Prostate gland (tissue), 2 donors: Measurements from ENCODE around the gene FBXO9. TPM values are rescaled to one million over a fixed set of nuclear protein-coding genes. Genes with fewer than 3 reads are reported as not detected.
"Not testable (repeated sequence)": the region's sequence is repeated elsewhere in the genome, so short reads cannot be mapped to it uniquely, and the experiment has no call there.

Experiments
- DNase-seq: peaks from one replicate; pipeline ENCODE4 v3.0.0-alpha.2; 2019; ENCODE audit warnings: low spot score
- H3K27ac ChIP-seq, 2 donors: fragments of 200-600 bp; sonication (generic); 2 replicates each; pipeline ENCODE4 v1.5.1; 2017 to 2019
- H3K27me3 ChIP-seq: fragments of 200-600 bp; sonication (generic); replicated peaks from 2 replicates; pipeline ENCODE4 v1.5.1; 2019; ENCODE audit not compliant: insufficient read depth
- H3K36me3 ChIP-seq, 2 donors: fragments of 200-600 bp; sonication (generic); 1 replicate in 1 of 2; 2 replicates in 1 of 2; pipeline versions ENCODE4 v1.5.1 to v1.8.1; 2017 to 2019
- H3K4me1 ChIP-seq: fragments of 200-600 bp; sonication (generic); replicated peaks from 2 replicates; pipeline ENCODE4 v1.5.1; 2019
- H3K4me3 ChIP-seq, 2 donors: fragments of 200-600 bp; sonication (generic); 2 replicates each; pipeline ENCODE4 v1.5.1; 2017 to 2019
- H3K9me3 ChIP-seq: fragments of 200-600 bp; sonication (generic); 2 replicates; pipeline ENCODE4 v1.5.1; 2017
- CTCF ChIP-seq, 4 experiments: fragments of 200-600 bp in 2 of 4; fragments of 450-650 bp in 2 of 4; sonication (generic) in 2 of 4; IDR thresholded peaks; 1 replicate in 3 of 4; 2 replicates in 1 of 4; pipeline ENCODE4 v1.5.1; 2016 to 2019; ENCODE audit warnings: antibody characterized with exemption in 4 of 4, mild to moderate bottlenecking in 2 of 4, moderate library complexity in 2 of 4
- POLR2A ChIP-seq: fragments of 450-650 bp; IDR thresholded peaks from one replicate; pipeline ENCODE4 v1.6.1; 2016; ENCODE audit warnings: antibody characterized with exemption, mild to moderate bottlenecking
- POLR2AphosphoS5 ChIP-seq: sonication (generic); formaldehyde crosslinking; IDR thresholded peaks from one replicate; pipeline ENCODE4 v1.6.1; 2017; ENCODE audit warnings: antibody characterized with exemption
- WGBS: methylation state at CpG from one replicate; pipeline ENCODE4 v1.1.5; 2018; 5-methylcytosine and 5-hydroxymethylcytosine counted together
- intact Hi-C: fragments of 100-400 bp; cut with DNase I; formaldehyde crosslinking; loops from one replicate; pipeline ENCODE4 v1.14.2; 2022
- total RNA-seq, 2 donors: library from RNA; depleted of rRNA; stranded (reverse); fragments of >200 nt; gene quantifications; one replicate each; pipeline ENCODE4 v1.1.0, GENCODE V29; 2016

Gene FBXO9
- total RNA-seq, 2 donors from 2014 or later = 55.6 to 89.2 TPM

GRCh38 chr6:53059648-53060589 lies 5.3 kb upstream of the FBXO9 start:
- Histone ChIP-seq H3K4me3 (peak overlapping the region; percentile 82 to 88), H3K27ac (peak overlapping the region; percentile 95 to 97), H3K27me3 (no peaks in the 10 kb centered on the region), H3K9me3 (no peaks in the 10 kb centered on the region), H3K36me3 (no peaks in the 10 kb centered on the region), H3K4me1 (peaks cover 5% of the 10 kb centered on the region)
- no peak for TF ChIP-seq CTCF (IDR thresholded peaks at IDR 0.05)
- no peak for TF ChIP-seq POLR2A
- TF ChIP-seq POLR2AphosphoS5 = no peak
- intact Hi-C loops = no loop called here
- WGBS = 41% methylated on average over 3 of the region's 3 CpGs
- no peak for DNase-seq

- DNase-seq = no peak
- WGBS = 20% methylated on average over 5 of the region's 5 CpGs
- no peaks in the 10 kb centered on the region for H3K36me3 ChIP-seq
- H3K27ac ChIP-seq = peak overlapping the region; percentile 95 to 97
- intact Hi-C loops = no loop called here
- peaks cover 5% of the 10 kb centered on the region for H3K4me1 ChIP-seq
- TF ChIP-seq POLR2AphosphoS5 (no peak), CTCF (IDR thresholded peaks at IDR 0.05) (no peak), POLR2A (no peak)
- H3K27me3 ChIP-seq = no peaks in the 10 kb centered on the region
- peak overlapping the region; percentile 82 to 88 for H3K4me3 ChIP-seq
- H3K9me3 ChIP-seq = no peaks in the 10 kb centered on the region
Observed at GRCh38 chr6:53062169-53062539, 3.0 kb upstream of the FBXO9 start.

- H3K27ac ChIP-seq, H3K36me3 ChIP-seq, intact Hi-C loops, DNase-seq, H3K27me3 ChIP-seq, H3K9me3 ChIP-seq, H3K4me1 ChIP-seq, H3K4me3 ChIP-seq: not testable (repeated sequence)
- 69% methylated on average over 16 of the region's 16 CpGs for WGBS
Observed at GRCh38 chr6:53064255-53064654, 949 bp upstream of the FBXO9 start.

GRCh38 chr6:53064726-53065265 lies 408 bp upstream of the FBXO9 start:
- under 1% methylated on average over 26 of the region's 26 CpGs for WGBS
- peak in 2 of 4 experiments; percentile 20 to 27 for TF ChIP-seq CTCF (IDR thresholded peaks at IDR 0.05)
- peak; percentile 95 for TF ChIP-seq POLR2AphosphoS5
- peak; percentile 36 for TF ChIP-seq POLR2A
- intact Hi-C loops = no loop called here
- DNase-seq = peak; percentile 99
- Histone ChIP-seq H3K27ac (peak overlapping the region; percentile 93 to 94), H3K36me3 (no peaks in the 10 kb centered on the region), H3K27me3 (no peaks in the 10 kb centered on the region), H3K4me3 (peak overlapping the region; percentile 90 to 93), H3K4me1 (peaks cover 9% of the 10 kb centered on the region), H3K9me3 (no peaks in the 10 kb centered on the region)

- WGBS = under 1% methylated on average over 19 of the region's 19 CpGs
- H3K4me3 ChIP-seq = peak overlapping the region; percentile 90 to 93
- peak overlapping the region; percentile 93 to 94 for H3K27ac ChIP-seq
- no peaks in the 10 kb centered on the region for H3K36me3 ChIP-seq
- intact Hi-C loops = no loop called here
- peak; percentile 25 for DNase-seq
- H3K27me3 ChIP-seq = no peaks in the 10 kb centered on the region
- TF ChIP-seq POLR2AphosphoS5 = no peak
- no peak for TF ChIP-seq CTCF (IDR thresholded peaks at IDR 0.05)
- TF ChIP-seq POLR2A = no peak
- no peaks in the 10 kb centered on the region for H3K9me3 ChIP-seq
- H3K4me1 ChIP-seq = peaks cover 9% of the 10 kb centered on the region
Observed at GRCh38 chr6:53066077-53066417, 843 bp downstream of the FBXO9 start.
